H1 (cell line): ENCODE data around the gene CAMKK2. TPM values are rescaled to one million over a fixed set of nuclear protein-coding genes. Genes with fewer than 3 reads are reported as not detected.

Source experiments
- CTCF ChIA-PET: fragments of 300-600 bp; sonication (Branson Sonifier 250); formaldehyde crosslinking; loops from one replicate; lab custom pipeline; 2021; ENCODE audit not compliant: partially characterized antibody; lab: Charles Lee
- POLR2A ChIA-PET: fragments of 300-600 bp; sonication (Branson Sonifier 250); formaldehyde crosslinking; loops from one replicate; lab custom pipeline; 2021; ENCODE audit warnings: inconsistent platforms; ENCODE audit not compliant: partially characterized antibody; lab: Charles Lee
- DNase-seq, 2 experiments: peaks; one replicate each; pipeline versions ENCODE4 v3.0.0 to v3.0.0-alpha.2; 2010 to 2022; ENCODE audit warnings: low spot score in 2 of 2, low read depth in 1 of 2, mixed read lengths in 1 of 2
- FAIRE-seq: peaks from 2 replicates; lab custom pipeline; 2011; peaks lifted over from hg19 to GRCh38; lab: Jason Lieb, UNC
- H2AFZ ChIP-seq: 2 replicates; pipeline ENCODE4 v1.8.1; 2012; ENCODE audit warnings: low read length, inconsistent platforms
- H2AK5ac ChIP-seq: 2 replicates; pipeline ENCODE4 v1.6.1; 2013; ENCODE audit warnings: low read depth, low read length
- H2BK120ac ChIP-seq: replicated peaks from 2 replicates; pipeline ENCODE3; 2013; ENCODE audit warnings: low read depth, low read length, inconsistent platforms
- H2BK12ac ChIP-seq: 2 replicates; pipeline ENCODE4 v1.6.1; 2013; ENCODE audit warnings: low read depth, low read length
- H2BK15ac ChIP-seq: 2 replicates; pipeline ENCODE4 v1.6.1; 2013; ENCODE audit warnings: low read length
- H2BK20ac ChIP-seq: 2 replicates; pipeline ENCODE4 v1.6.1; 2013; ENCODE audit warnings: low read length
- H2BK5ac ChIP-seq: 2 replicates; pipeline ENCODE4 v1.6.1; 2013; ENCODE audit warnings: low read depth, low read length
- H3K14ac ChIP-seq: 2 replicates; pipeline ENCODE4 v1.6.1; 2013; ENCODE audit warnings: inconsistent platforms; ENCODE audit not compliant: insufficient read length
- H3K18ac ChIP-seq: 2 replicates; pipeline ENCODE4 v1.6.1; 2013; ENCODE audit warnings: low read length; ENCODE audit errors: extremely low read depth
- H3K23ac ChIP-seq: 2 replicates; pipeline ENCODE4 v1.6.1; 2013; ENCODE audit warnings: inconsistent platforms; ENCODE audit not compliant: insufficient read length
- H3K23me2 ChIP-seq: 2 replicates; pipeline ENCODE4 v1.6.1; 2013; ENCODE audit warnings: low read depth, low read length
- H3K27ac ChIP-seq: 2 replicates; pipeline ENCODE4 v1.6.1; 2011; ENCODE audit warnings: low read depth, low read length, inconsistent platforms
- H3K27me3 ChIP-seq, 4 experiments: replicated peaks in 1 of 4; 1 replicate in 1 of 4; 2 replicates in 3 of 4; pipeline versions ENCODE4 v1.6.1 to v1.8.1; 2011 to 2013; ENCODE audit warnings: low read length in 3 of 4, mild to moderate bottlenecking in 3 of 4, inconsistent platforms in 2 of 4, mixed read lengths in 2 of 4, moderate library complexity in 1 of 4; ENCODE audit not compliant: control insufficient read depth in 3 of 4, insufficient read depth in 3 of 4; ENCODE audit errors: extremely low read depth in 1 of 4
- H3K36me3 ChIP-seq, 4 experiments: 2 replicates each; pipeline versions ENCODE4 v1.6.1 to v1.8.1; 2011 to 2013; ENCODE audit warnings: mild to moderate bottlenecking in 4 of 4, low read length in 3 of 4, moderate library complexity in 2 of 4, control low read depth in 1 of 4, inconsistent platforms in 1 of 4; ENCODE audit not compliant: insufficient read depth in 4 of 4, control insufficient read depth in 2 of 4
- H3K4ac ChIP-seq: replicated peaks from 2 replicates; pipeline ENCODE3; 2013; ENCODE audit warnings: low read length, low read depth, mixed read lengths, inconsistent platforms; ENCODE audit not compliant: insufficient read length
- H3K4me1 ChIP-seq, 4 experiments: replicated peaks in 1 of 4; 1 replicate in 1 of 4; 2 replicates in 3 of 4; pipeline versions ENCODE4 v1.6.1 to v1.8.1; 2011 to 2013; ENCODE audit warnings: low read length in 3 of 4, inconsistent platforms in 2 of 4, mixed read lengths in 1 of 4; ENCODE audit not compliant: insufficient read depth in 4 of 4, control insufficient read depth in 3 of 4
- H3K4me2 ChIP-seq, 2 experiments: 2 replicates each; pipeline versions ENCODE4 v1.6.1 to v1.8.1; 2011 to 2013; ENCODE audit warnings: low read depth in 2 of 2, low read length in 2 of 2, control low read depth in 1 of 2, inconsistent platforms in 1 of 2, mild to moderate bottlenecking in 1 of 2; ENCODE audit not compliant: insufficient read depth in 1 of 2
- H3K4me3 ChIP-seq, 4 experiments: fragments of 200-600, 300-600 bp in 1 of 4; sonication (generic), shearing (Covaris generic), sonication (Bioruptor Twin) in 1 of 4; 2 replicates each; pipeline versions ENCODE4 v1.5.1 to v1.8.1; 2011 to 2016; ENCODE audit warnings: low read length in 4 of 4, low read depth in 3 of 4, control low read depth in 2 of 4, inconsistent platforms in 2 of 4, mild to moderate bottlenecking in 2 of 4, mixed read lengths in 1 of 4, moderate library complexity in 1 of 4; ENCODE audit not compliant: insufficient read depth in 2 of 4; ENCODE audit errors: extremely low read depth in 1 of 4
- H3K56ac ChIP-seq: replicated peaks from 2 replicates; pipeline ENCODE3; 2013; ENCODE audit warnings: low read depth, mild to moderate bottlenecking, mixed read lengths, low read length, inconsistent platforms; ENCODE audit not compliant: insufficient read length
- H3K79me1 ChIP-seq: 2 replicates; pipeline ENCODE4 v1.6.1; 2013; ENCODE audit warnings: low read depth, low read length, control low read depth
- H3K79me2 ChIP-seq, 2 experiments: 2 replicates each; pipeline versions ENCODE4 v1.6.1 to v1.8.1; 2012 to 2013; ENCODE audit warnings: low read length in 2 of 2, mild to moderate bottlenecking in 2 of 2, inconsistent platforms in 1 of 2; ENCODE audit not compliant: insufficient read depth in 2 of 2, control insufficient read depth in 1 of 2
- H3K9ac ChIP-seq, 4 experiments: replicated peaks in 1 of 4; 1 replicate in 1 of 4; 2 replicates in 3 of 4; pipeline versions ENCODE4 v1.6.1 to v1.8.1; 2011 to 2013; ENCODE audit warnings: low read depth in 3 of 4, low read length in 3 of 4, control low read depth in 2 of 4, mild to moderate bottlenecking in 2 of 4, moderate library complexity in 2 of 4, inconsistent platforms in 1 of 4; ENCODE audit errors: extremely low read depth in 1 of 4
- H3K9me3 ChIP-seq, 2 experiments: 2 replicates each; pipeline versions ENCODE4 v1.6.1 to v1.8.1; 2012 to 2013; ENCODE audit warnings: mild to moderate bottlenecking in 2 of 2, moderate library complexity in 2 of 2, control low read depth in 1 of 2, inconsistent platforms in 1 of 2, low read depth in 1 of 2, low read length in 1 of 2, mixed read lengths in 1 of 2; ENCODE audit not compliant: insufficient read depth in 2 of 2
- H4K20me1 ChIP-seq, 2 experiments: replicated peaks in 1 of 2; 2 replicates each; pipeline versions ENCODE3 to v1.8.1; 2011 to 2013; ENCODE audit warnings: inconsistent platforms in 2 of 2, low read length in 2 of 2, mild to moderate bottlenecking in 1 of 2; ENCODE audit not compliant: insufficient read depth in 2 of 2, control insufficient read depth in 1 of 2
- H4K5ac ChIP-seq: 2 replicates; pipeline ENCODE4 v1.6.1; 2013; ENCODE audit warnings: low read length, low read depth, mixed read lengths, inconsistent platforms; ENCODE audit not compliant: insufficient read length
- H4K8ac ChIP-seq: 2 replicates; pipeline ENCODE4 v1.8.0; 2013; ENCODE audit warnings: mild to moderate bottlenecking, moderate library complexity, low read length, inconsistent platforms; ENCODE audit not compliant: insufficient read depth; ENCODE audit errors: extremely low read depth
- H4K91ac ChIP-seq: replicated peaks from 2 replicates; pipeline ENCODE3; 2013; ENCODE audit warnings: low read length, mixed read lengths, inconsistent platforms; ENCODE audit not compliant: insufficient read length
- ASH2L ChIP-seq: fragments of 200-600, 300-600 bp; sonication (generic); IDR thresholded peaks from one replicate; pipeline ENCODE4 v1.7.1; 2017; ENCODE audit warnings: low read length
- CBX5 ChIP-seq: fragments of 300-800, 300-1000 bp; sonication (generic); IDR thresholded peaks from 2 replicates; pipeline ENCODE4 v1.7.1; 2016; ENCODE audit warnings: antibody characterized with exemption, low read length, low read depth
- CBX8 ChIP-seq: fragments of 300-800, 300-1000 bp; sonication (generic); IDR thresholded peaks from 2 replicates; pipeline ENCODE4 v1.7.1; 2016; ENCODE audit warnings: low read depth, low read length, borderline replicate concordance
- CEBPB ChIP-seq: IDR thresholded peaks from 2 replicates; pipeline ENCODE4 v1.6.1; 2012; ENCODE audit warnings: low read depth, low read length
- CHD2 ChIP-seq: IDR thresholded peaks from 2 replicates; pipeline ENCODE4 v1.6.1; 2012; ENCODE audit warnings: low read length, improper control_type of control experiment
- CREB1 ChIP-seq: IDR thresholded peaks from 2 replicates; pipeline ENCODE4 v1.6.1; 2012; ENCODE audit warnings: inconsistent platforms
- GABPA ChIP-seq: IDR thresholded peaks from 2 replicates; pipeline ENCODE4 v1.6.1; 2011; ENCODE audit warnings: mild to moderate bottlenecking, low read length, moderate library complexity, borderline replicate concordance; ENCODE audit not compliant: insufficient read depth
- HDAC2 ChIP-seq, 2 experiments: fragments of 300-600 bp in 1 of 2; sonication (generic) in 1 of 2; IDR thresholded peaks; 2 replicates each; pipeline ENCODE4 v1.6.1; 2011 to 2012; ENCODE audit warnings: low read depth in 2 of 2, low read length in 2 of 2, mild to moderate bottlenecking in 2 of 2, moderate library complexity in 2 of 2, borderline replicate concordance in 1 of 2, inconsistent platforms in 1 of 2
- JUN ChIP-seq: IDR thresholded peaks from 2 replicates; pipeline ENCODE4 v1.6.1; 2011; ENCODE audit warnings: low read depth, mild to moderate bottlenecking, improper control_type of control experiment, low read length
- JUND ChIP-seq: IDR thresholded peaks from 2 replicates; pipeline ENCODE4 v1.6.1; 2011; ENCODE audit warnings: mild to moderate bottlenecking, improper control_type of control experiment, low read length
- RAD21 ChIP-seq, 2 experiments: IDR thresholded peaks in 1 of 2; conservative IDR thresholded peaks in 1 of 2; 2 replicates each; pipeline ENCODE4 v1.6.1; 2011; ENCODE audit warnings: low read depth in 2 of 2, low read length in 2 of 2, improper control_type of control experiment in 1 of 2, inconsistent platforms in 1 of 2, mild to moderate bottlenecking in 1 of 2, moderate library complexity in 1 of 2
- RFX5 ChIP-seq: IDR thresholded peaks from 2 replicates; pipeline ENCODE4 v1.6.1; 2011; ENCODE audit warnings: low read depth, low read length, improper control_type of control experiment, borderline replicate concordance
- SAP30 ChIP-seq: fragments of 300-600 bp; sonication (generic); IDR thresholded peaks from 2 replicates; pipeline ENCODE4 v1.7.1; 2012; ENCODE audit warnings: low read length, moderate library complexity, mild to moderate bottlenecking, inconsistent platforms; ENCODE audit not compliant: insufficient read depth, insufficient replicate concordance
- SIRT6 ChIP-seq: IDR thresholded peaks from one replicate; pipeline ENCODE4 v1.7.1; 2012; ENCODE audit warnings: low read length, inconsistent platforms
- SIX5 ChIP-seq: IDR thresholded peaks from 2 replicates; pipeline ENCODE4 v1.6.1; 2011; ENCODE audit warnings: mild to moderate bottlenecking, low read depth, low read length
- WGBS, 2 experiments: shearing (Covaris generic) in 1 of 2; methylation state at CpG; one replicate each; pipeline versions ENCODE4 v1.1.6 to v1.1.7; 2013 to 2015; ENCODE audit warnings: low lambda C conversion rate in 2 of 2, mixed read lengths in 2 of 2, inconsistent platforms in 1 of 2, low coverage in 1 of 2, missing lambda C conversion rate in 1 of 2; ENCODE audit not compliant: insufficient replicate concordance in 2 of 2, insufficient coverage in 1 of 2, insufficient read length in 1 of 2; ENCODE audit errors: extremely low coverage in 1 of 2, missing lambda C conversion rate in 1 of 2; 5-methylcytosine and 5-hydroxymethylcytosine counted together
- polyA plus RNA-seq, 7 experiments: library from polyadenylated mRNA; depleted of rRNA in 3 of 7; stranded (reverse) in 5 of 7; unstranded in 2 of 7; fragments of >200 nt in 5 of 7; fragments of 200-250 nt in 2 of 7; gene quantifications; 1 replicate in 5 of 7; 2 replicates in 1 of 7; 4 replicates in 1 of 7; pipeline versions ENCODE4 v1.2.1 to v1.2.3, GENCODE V29; 2011 to 2013; ENCODE audit warnings: missing spikeins in 2 of 7, mixed read lengths in 2 of 7
- total RNA-seq: library from RNA; stranded (reverse); fragmentation: NEBNext Ultra II Directional; extraction: Animal tissue kit (Norgen Biotek cat#: 25700); gene quantifications from 2 replicates; pipeline ENCODE4 v1.2.1, GENCODE V29; 2021

The CAMKK2 gene
- total and polyA plus RNA-seq, 2 of the 8 experiments (the other 6 are each of a cell fraction or from before 2014, with no cell fraction given) = 29.6 to 30.6 TPM

DNA sequence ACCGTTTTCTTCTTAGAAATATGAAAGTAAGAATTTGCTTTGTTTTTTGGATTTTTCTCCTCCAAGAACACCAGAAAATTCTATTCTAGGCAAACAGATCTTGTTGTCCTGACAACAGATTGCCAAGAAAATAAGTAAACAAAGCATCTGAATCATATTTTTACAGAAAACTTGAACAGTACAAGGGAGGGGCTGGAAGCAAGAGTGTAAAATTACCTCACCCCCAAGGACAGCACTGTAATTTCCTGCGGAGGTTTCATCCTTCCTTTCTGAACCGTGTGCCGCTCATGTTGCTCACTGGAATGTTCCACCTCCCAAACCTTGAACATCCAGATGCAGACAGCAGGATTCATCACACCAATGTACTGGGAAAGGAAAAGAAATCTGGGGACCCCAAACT, 5.4 kb upstream of the CAMKK2 start:
- 100% methylated on average over 4 of the region's 4 CpGs; no CpG with 5 or more reads in 1 of the 2 experiments for WGBS, 2 experiments
- POLR2A ChIA-PET = interaction anchor here (0.7 kb wide), 1 partner anchor 281 kb away, joined by 3 read pairs; no protein-coding TSS in a partner anchor
- no peak for TF ChIP-seq JUN
- TF ChIP-seq RFX5 = no peak
- TF ChIP-seq CBX5 = no peak
- TF ChIP-seq CEBPB = no peak
- no peak for TF ChIP-seq SIX5
- no peak for TF ChIP-seq SIRT6
- TF ChIP-seq ASH2L = no peak
- TF ChIP-seq SAP30 = no peak
- TF ChIP-seq CHD2 = no peak
- no peak for TF ChIP-seq CREB1
- no peak for TF ChIP-seq JUND
- no peak for TF ChIP-seq GABPA
- no peak for TF ChIP-seq RAD21 (IDR thresholded peaks at IDR 0.05 in 1 of 2, conservative IDR thresholded peaks at IDR 0.05 in 1 of 2; ENCODE audit: low read depth in 2 of 2, low read length in 2 of 2)
- no peak for TF ChIP-seq HDAC2 (IDR thresholded peaks at IDR 0.05; ENCODE audit: borderline replicate concordance in 1 of 2, low read depth in 2 of 2, low read length in 2 of 2)
- TF ChIP-seq CBX8 = no peak

More for the DNA sequence above, 5.4 kb upstream of the CAMKK2 start:
- Histone ChIP-seq H3K9me3 (no peaks in the 10 kb centered on the region), H2AK5ac (no peak overlapping the region), H3K18ac (no peak overlapping the region), H4K20me1 (no peaks in the 10 kb centered on the region), H3K27ac (no peak overlapping the region), H4K5ac (no peak overlapping the region), H3K56ac (no peak overlapping the region), H3K4me1 (no peaks in the 10 kb centered on the region), H2AFZ (no peak overlapping the region), H3K27me3 (no peaks in the 10 kb centered on the region), H4K91ac (no peak overlapping the region), H3K79me2 (no peaks in the 10 kb centered on the region), H3K4me2 (no peak overlapping the region), H2BK15ac (no peak overlapping the region), H3K14ac (no peak overlapping the region), H2BK5ac (no peak overlapping the region), H3K79me1 (no peaks in the 10 kb centered on the region), H3K4me3 (no peak overlapping the region), H3K23ac (no peak overlapping the region), H3K36me3 (no peaks in the 10 kb centered on the region), H3K9ac (no peak overlapping the region), H2BK12ac (no peak overlapping the region), H3K23me2 (peaks cover 5% of the 10 kb centered on the region), H3K4ac (no peak overlapping the region), H4K8ac (no peak overlapping the region), H2BK120ac (no peak overlapping the region), H2BK20ac (no peak overlapping the region)
- CTCF ChIA-PET = no interaction called here
- no peak for DNase-seq
- FAIRE-seq = no peak
